ENCODE results near the gene LCN12.

DNA sequence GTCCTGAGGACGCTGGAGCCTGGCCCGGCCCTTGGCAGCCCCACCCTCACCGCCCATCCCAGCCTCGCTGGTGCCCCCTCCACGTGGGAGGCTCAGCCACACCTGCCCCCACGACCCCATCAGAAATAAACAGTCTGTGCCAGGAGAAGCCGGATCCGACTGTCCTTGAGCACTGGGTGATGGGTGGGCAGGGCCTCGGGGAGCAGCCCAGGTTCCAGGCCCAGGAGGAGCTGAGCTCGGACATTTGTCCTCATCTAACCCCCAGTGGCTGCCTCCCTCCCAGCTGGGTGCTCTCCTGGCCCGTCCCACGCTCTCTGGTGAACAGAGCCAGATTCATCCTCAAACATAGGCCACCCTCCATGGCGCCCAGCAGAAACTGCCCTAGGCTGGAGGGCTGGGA is 20.7 kb downstream of the LCN12 start:
- TF ChIP-seq CTCF (IDR thresholded peaks at IDR 0.05; ENCODE audit: insufficient read depth, low read length) = no peak
- TF ChIP-seq GABPA (IDR thresholded peaks at IDR 0.05; ENCODE audit: low read depth) = no peak

Data from HL-60 (cell line).